Activated CD4-positive, alpha-beta T cell treated with anti-CD3 and anti-CD28 coated beads, Interleukin-2, amount 50 U/mL, for 16 hours (primary cell): ENCODE measurements around the gene DCLK2.

Source experiments
- DNase-seq: peaks from one replicate; pipeline ENCODE4 v3.0.0-alpha.2; 2020

DCLK2 gene

GRCh38 chr4:150078041-150078578 is at the start of gene DCLK2:
TSS of gene DCLK2 (plus strand) at chr4:150078445. CDS start at chr4:150079028, 583 bp downstream.
- no peak for DNase-seq

- DNase-seq, result no peak
These were observed 45.7 kb upstream of the DCLK2 start for GRCh38 chr4:150032541-150032940.

- DNase-seq, result no peak
These were observed 45.2 kb upstream of the DCLK2 start for GRCh38 chr4:150033081-150033480.

GRCh38 chr4:150033901-150034300 is 44.3 kb upstream of the DCLK2 start:
- DNase-seq, result no peak

- no peak for DNase-seq
These were observed 40.9 kb upstream of the DCLK2 start for GRCh38 chr4:150037251-150037856.

- no peak for DNase-seq
These were observed 39.7 kb upstream of the DCLK2 start for GRCh38 chr4:150038335-150039076.

GRCh38 chr4:150039274-150040127 is 38.7 kb upstream of the DCLK2 start:
- DNase-seq, result no peak

- DNase-seq, result no peak
These were observed 33.7 kb upstream of the DCLK2 start for GRCh38 chr4:150044517-150044916.

- no peak for DNase-seq
These were observed 32.8 kb upstream of the DCLK2 start for GRCh38 chr4:150045410-150045809.

- no peak for DNase-seq
These were observed 31.5 kb upstream of the DCLK2 start for GRCh38 chr4:150046728-150047217.

- no peak for DNase-seq
These were observed 30.7 kb upstream of the DCLK2 start for GRCh38 chr4:150047546-150047945.

GRCh38 chr4:150049682-150050081 is 28.6 kb upstream of the DCLK2 start:
- DNase-seq, result no peak

- no peak for DNase-seq
These were observed 27.7 kb upstream of the DCLK2 start for GRCh38 chr4:150050566-150050965.

GRCh38 chr4:150051111-150051510 is 27.1 kb upstream of the DCLK2 start:
- no peak for DNase-seq

GRCh38 chr4:150055467-150055866 is 22.8 kb upstream of the DCLK2 start:
- DNase-seq, result no peak

- no peak for DNase-seq
These were observed 21.7 kb upstream of the DCLK2 start for GRCh38 chr4:150056569-150056968.

- no peak for DNase-seq
These were observed 17.0 kb upstream of the DCLK2 start for GRCh38 chr4:150061086-150061776.

- no peak for DNase-seq
These were observed 15.1 kb upstream of the DCLK2 start for GRCh38 chr4:150063128-150063527.

GRCh38 chr4:150065740-150066139 is 12.5 kb upstream of the DCLK2 start:
- no peak for DNase-seq

- no peak for DNase-seq
These were observed 10.4 kb upstream of the DCLK2 start for GRCh38 chr4:150067859-150068258.

GRCh38 chr4:150068300-150068960 is 9.8 kb upstream of the DCLK2 start:
- DNase-seq, result no peak

GRCh38 chr4:150069353-150069752 is 8.9 kb upstream of the DCLK2 start:
- no peak for DNase-seq
